ENCODE results near the gene CLSTN3. TPM values are rescaled to one million over a fixed set of nuclear protein-coding genes. Genes with fewer than 3 reads are reported as not detected.

Gene CLSTN3
- total RNA-seq, 1 donor from 2014 or later = 9.2 TPM

DNA sequence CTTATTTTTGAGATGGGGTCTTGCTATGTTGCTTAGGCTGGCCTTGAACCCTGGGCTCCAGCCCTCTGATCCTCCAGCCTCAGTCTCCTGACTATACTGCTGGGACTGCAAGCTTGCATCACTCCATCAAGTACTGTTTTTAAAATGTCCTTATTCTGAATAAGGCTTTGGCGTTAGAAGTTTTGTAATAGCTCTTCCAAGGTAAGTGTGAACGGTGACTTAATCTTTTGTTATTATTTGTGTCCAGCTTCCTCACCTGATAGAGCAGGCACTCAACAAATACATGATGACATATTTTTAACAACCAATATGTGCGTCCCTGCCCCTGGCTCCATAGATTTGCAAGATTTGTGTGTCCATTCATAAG is 22.6 kb upstream of the CLSTN3 start:
- Histone ChIP-seq H3K27me3 (ENCODE audit: control insufficient read depth, insufficient read depth, low read length) (no peaks in the 10 kb centered on the region), H3K36me3 (ENCODE audit: control insufficient read depth, insufficient read depth, low read length) (peaks cover 11% of the 10 kb centered on the region), H3K4me3 (ENCODE audit: low read depth, low read length) (peak overlapping the region; percentile 65)
- TF ChIP-seq, protein P1, sequence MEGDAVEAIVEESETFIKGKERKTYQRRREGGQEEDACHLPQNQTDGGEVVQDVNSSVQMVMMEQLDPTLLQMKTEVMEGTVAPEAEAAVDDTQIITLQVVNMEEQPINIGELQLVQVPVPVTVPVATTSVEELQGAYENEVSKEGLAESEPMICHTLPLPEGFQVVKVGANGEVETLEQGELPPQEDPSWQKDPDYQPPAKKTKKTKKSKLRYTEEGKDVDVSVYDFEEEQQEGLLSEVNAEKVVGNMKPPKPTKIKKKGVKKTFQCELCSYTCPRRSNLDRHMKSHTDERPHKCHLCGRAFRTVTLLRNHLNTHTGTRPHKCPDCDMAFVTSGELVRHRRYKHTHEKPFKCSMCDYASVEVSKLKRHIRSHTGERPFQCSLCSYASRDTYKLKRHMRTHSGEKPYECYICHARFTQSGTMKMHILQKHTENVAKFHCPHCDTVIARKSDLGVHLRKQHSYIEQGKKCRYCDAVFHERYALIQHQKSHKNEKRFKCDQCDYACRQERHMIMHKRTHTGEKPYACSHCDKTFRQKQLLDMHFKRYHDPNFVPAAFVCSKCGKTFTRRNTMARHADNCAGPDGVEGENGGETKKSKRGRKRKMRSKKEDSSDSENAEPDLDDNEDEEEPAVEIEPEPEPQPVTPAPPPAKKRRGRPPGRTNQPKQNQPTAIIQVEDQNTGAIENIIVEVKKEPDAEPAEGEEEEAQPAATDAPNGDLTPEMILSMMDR (IDR thresholded peaks at IDR 0.05; ENCODE audit: insufficient read depth, low read length, severe bottlenecking) = no peak
- DNase-seq (ENCODE audit: low read depth) = peak; percentile 61
- FAIRE-seq = no peak

DNA sequence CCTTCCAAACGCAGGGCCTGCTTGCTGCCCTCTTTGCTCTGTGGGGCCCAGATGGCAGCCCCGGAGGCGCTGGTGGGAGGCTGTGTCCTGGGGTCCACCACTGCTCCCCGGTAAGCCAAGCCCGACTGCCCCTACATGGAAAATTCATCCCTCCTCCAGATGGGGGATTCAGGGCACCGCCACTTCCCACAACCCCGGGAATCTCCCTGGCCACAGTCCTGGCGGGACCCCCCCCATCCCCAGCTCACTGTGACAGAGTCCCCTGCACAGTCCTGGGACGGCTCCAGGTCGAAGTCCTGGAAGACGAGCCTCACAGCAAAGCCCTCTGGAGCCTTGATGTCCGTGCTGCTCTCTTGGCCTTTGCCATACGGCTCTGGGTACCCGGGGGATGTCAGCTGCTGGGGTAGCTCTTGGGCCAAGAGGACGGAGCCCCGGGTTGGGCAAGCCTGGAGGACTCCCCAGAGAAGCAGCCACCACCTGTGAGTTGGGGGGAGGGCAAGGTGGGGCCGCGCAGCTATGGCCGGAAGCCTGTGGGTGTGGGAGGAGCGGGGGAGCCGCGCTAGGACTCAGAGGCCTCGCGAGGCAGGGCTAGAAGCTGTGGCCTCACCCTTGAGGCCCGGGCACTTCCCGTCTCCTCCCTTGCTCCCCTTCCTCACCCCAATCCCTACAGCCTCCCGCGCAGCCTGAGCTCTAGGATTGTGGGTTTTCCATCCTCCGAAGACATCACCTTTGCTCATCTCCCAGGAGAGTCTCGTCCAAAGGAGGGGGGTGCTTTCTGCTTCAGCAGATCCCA is 22.0 kb upstream of the CLSTN3 start:
- no peak for FAIRE-seq
- peak; percentile 76 for DNase-seq (ENCODE audit: low read depth)
- peaks cover 11% of the 10 kb centered on the region for H3K36me3 ChIP-seq (ENCODE audit: control insufficient read depth, insufficient read depth, low read length)
- peak overlapping the region; percentile 65 for H3K4me3 ChIP-seq (ENCODE audit: low read depth, low read length)
- no peaks in the 10 kb centered on the region for H3K27me3 ChIP-seq (ENCODE audit: control insufficient read depth, insufficient read depth, low read length)
- TF ChIP-seq, protein P1 (IDR thresholded peaks at IDR 0.05; ENCODE audit: insufficient read depth, low read length, severe bottlenecking) = no peak

DNA sequence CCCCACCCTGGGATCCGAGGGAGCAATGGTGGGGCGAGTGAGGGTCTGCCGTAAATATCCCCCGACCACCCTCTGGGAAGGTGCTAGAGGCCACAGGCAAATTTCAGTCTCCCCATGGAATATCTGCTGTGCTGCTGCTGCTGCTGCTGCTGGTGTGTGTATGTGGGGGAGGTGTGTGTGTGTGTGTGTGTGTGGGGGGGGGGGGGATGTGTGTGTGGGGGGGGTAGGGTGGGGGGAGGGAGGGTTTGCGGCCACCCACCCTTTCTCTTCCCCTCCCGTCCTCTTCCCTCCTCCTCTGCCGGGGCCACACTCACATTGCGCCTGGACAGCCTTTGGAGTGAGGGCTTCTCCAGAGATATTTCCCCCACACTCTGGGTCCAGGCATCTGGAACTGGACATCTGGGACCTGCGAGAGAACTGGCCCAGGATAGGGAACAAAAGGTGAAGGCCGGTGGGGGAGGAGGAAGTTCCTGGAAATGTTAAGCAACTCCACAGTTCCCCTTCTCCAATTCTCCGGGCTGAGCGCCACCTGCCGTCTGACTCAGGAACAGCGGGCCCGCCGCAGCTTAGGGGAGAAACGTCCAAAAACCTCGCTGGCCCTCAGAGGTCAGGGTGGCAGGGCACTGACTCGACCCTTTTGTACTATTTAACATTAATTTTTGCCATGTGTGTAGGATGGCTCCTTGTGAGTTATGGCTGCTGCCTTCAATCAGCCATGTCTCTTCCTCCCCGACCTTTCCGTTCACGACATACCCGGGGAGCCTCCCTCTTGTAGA is 21.2 kb upstream of the CLSTN3 start, which contains the start of gene C1RL:
Gene C1RL (minus strand): TSS at position 419 of the 776 bp plus-strand sequence. CDS start 34 bp downstream, at position 385.
- no peaks in the 10 kb centered on the region for H3K27me3 ChIP-seq (ENCODE audit: control insufficient read depth, insufficient read depth, low read length)
- H3K4me3 ChIP-seq (ENCODE audit: low read depth, low read length) = peak within 1 kb of the TSS; percentile 65
- H3K36me3 ChIP-seq (ENCODE audit: control insufficient read depth, insufficient read depth, low read length) = peaks cover 11% of the 10 kb centered on the region
- TF ChIP-seq, protein P1 (IDR thresholded peaks at IDR 0.05; ENCODE audit: insufficient read depth, low read length, severe bottlenecking) = peak; percentile 96
- DNase-seq (ENCODE audit: low read depth) = peak; percentile 64
- FAIRE-seq = no peak

DNA sequence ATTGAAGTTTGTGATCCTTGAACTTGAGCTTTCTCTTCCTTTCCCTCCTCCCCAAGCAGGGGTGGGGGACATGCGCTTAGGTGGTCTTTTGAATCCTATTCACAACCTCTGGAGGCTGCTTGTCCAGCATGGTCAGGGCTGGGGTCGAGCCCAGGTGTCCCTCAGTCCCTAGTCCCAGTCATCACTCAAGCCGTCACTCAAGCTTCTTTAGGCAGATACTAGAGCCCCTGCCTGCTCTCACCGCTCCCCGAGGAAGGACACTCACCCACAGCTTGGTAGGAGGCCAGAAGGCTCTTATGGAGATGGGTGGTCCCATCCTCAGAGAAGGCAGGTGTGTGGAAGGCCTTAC is 20.6 kb upstream of the CLSTN3 start:
- no peak for FAIRE-seq

DNA sequence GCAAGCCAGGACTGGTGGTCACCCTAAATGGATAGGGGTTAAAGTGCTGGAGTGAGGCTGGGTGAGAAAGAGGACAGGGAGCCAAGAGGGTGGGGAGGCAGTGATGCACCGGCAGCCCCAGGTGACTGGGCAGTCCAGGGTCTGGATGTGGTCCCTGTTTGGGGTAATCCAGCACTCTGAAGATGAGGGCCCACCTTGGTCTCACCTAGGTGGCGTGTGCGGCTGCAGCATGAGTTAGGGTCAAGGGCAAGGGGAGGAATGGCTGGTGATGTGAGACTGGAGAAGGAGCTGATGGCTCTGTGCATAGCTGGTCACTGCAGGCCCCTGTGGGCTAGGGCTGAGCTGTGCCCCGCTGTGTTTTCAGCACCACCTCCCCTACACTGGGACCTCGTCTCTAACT is 19.5 kb upstream of the CLSTN3 start:
- DNase-seq (ENCODE audit: low read depth) (no peak), FAIRE-seq (no peak)
- H3K4me3 ChIP-seq (ENCODE audit: low read depth, low read length) = no peak overlapping the region
- H3K27me3 ChIP-seq (ENCODE audit: control insufficient read depth, insufficient read depth, low read length) = no peaks in the 10 kb centered on the region
- peaks cover 13% of the 10 kb centered on the region for H3K36me3 ChIP-seq (ENCODE audit: control insufficient read depth, insufficient read depth, low read length)
- TF ChIP-seq, protein P1 (IDR thresholded peaks at IDR 0.05; ENCODE audit: insufficient read depth, low read length, severe bottlenecking) = no peak

More for the DNA sequence above, 20.6 kb upstream of the CLSTN3 start:
- TF ChIP-seq, protein P1 (IDR thresholded peaks at IDR 0.05; ENCODE audit: insufficient read depth, low read length, severe bottlenecking) = no peak
- Histone ChIP-seq H3K27me3 (ENCODE audit: control insufficient read depth, insufficient read depth, low read length) (no peaks in the 10 kb centered on the region), H3K36me3 (ENCODE audit: control insufficient read depth, insufficient read depth, low read length) (peaks cover 6% of the 10 kb centered on the region), H3K4me3 (ENCODE audit: low read depth, low read length) (peak overlapping the region; percentile 65)
- no peak for DNase-seq (ENCODE audit: low read depth)
